HG03135 (cell line): Measurements from ENCODE around the gene ADAMTS1.

Experiments used
- ATAC-seq: cut with Tn5 transposase; IDR thresholded peaks from one replicate; pipeline ENCODE4 v1.9.1; 2021; ENCODE audit warnings: mild to moderate bottlenecking, moderate library complexity; ENCODE audit not compliant: unreplicated experiment

Gene ADAMTS1

GRCh38 chr21:26846036-26846931 lies 1.1 kb upstream of the ADAMTS1 start:
- ATAC-seq = no peak

GRCh38 chr21:26845759-26846035 lies 488 bp upstream of the ADAMTS1 start:
- no peak for ATAC-seq

- no peak for ATAC-seq
These were observed 747 bp downstream of the ADAMTS1 start for GRCh38 chr21:26844258-26845065.

- no peak for ATAC-seq
These were observed 1.3 kb downstream of the ADAMTS1 start for GRCh38 chr21:26843933-26844257.

GRCh38 chr21:26842974-26843932 lies 2.0 kb downstream of the ADAMTS1 start:
- ATAC-seq = no peak

- no peak for ATAC-seq
These were observed 2.9 kb downstream of the ADAMTS1 start for GRCh38 chr21:26842300-26842699.

- no peak for ATAC-seq
These were observed 4.3 kb downstream of the ADAMTS1 start for GRCh38 chr21:26840912-26841311.

GRCh38 chr21:26840201-26840600 lies 5.0 kb downstream of the ADAMTS1 start:
- ATAC-seq = no peak

- no peak for ATAC-seq
These were observed 7.7 kb downstream of the ADAMTS1 start for GRCh38 chr21:26837539-26837938.

GRCh38 chr21:26836528-26836927 lies 8.7 kb downstream of the ADAMTS1 start:
- no peak for ATAC-seq

- ATAC-seq = no peak
These were observed 9.4 kb downstream of the ADAMTS1 start for GRCh38 chr21:26835714-26836265.

GRCh38 chr21:26835027-26835713 lies 10.0 kb downstream of the ADAMTS1 start:
- ATAC-seq = no peak

GRCh38 chr21:26834181-26834905 lies 10.9 kb downstream of the ADAMTS1 start:
- no peak for ATAC-seq

GRCh38 chr21:26833460-26833939 lies 11.7 kb downstream of the ADAMTS1 start:
- no peak for ATAC-seq

GRCh38 chr21:26833011-26833410 lies 12.2 kb downstream of the ADAMTS1 start:
- ATAC-seq = no peak

- ATAC-seq = no peak
These were observed 12.7 kb downstream of the ADAMTS1 start for GRCh38 chr21:26832546-26832945.

GRCh38 chr21:26826801-26827200 lies 18.4 kb downstream of the ADAMTS1 start:
- no peak for ATAC-seq

GRCh38 chr21:26820509-26820908 lies 24.7 kb downstream of the ADAMTS1 start:
- no peak for ATAC-seq

GRCh38 chr21:26819740-26820324 lies 25.4 kb downstream of the ADAMTS1 start:
- no peak for ATAC-seq
